Chondrocyte (in vitro differentiated cells): ENCODE measurements around the gene SPRING1. TPM values are rescaled to one million over a fixed set of nuclear protein-coding genes. Genes with fewer than 3 reads are reported as not detected.
A peak's percentile ranks its signal among the peaks of the same experiment; 100 is the strongest.

Experiments used
- DNase-seq: peaks from one replicate; pipeline ENCODE4 v3.0.0; 2021; ENCODE audit warnings: mixed read lengths, low spot score
- H3K27ac Mint-ChIP-seq: one replicate; pipeline ENCODE4 v1.8.0; 2021; ENCODE audit warnings: mild to moderate bottlenecking, moderate library complexity, mixed read lengths; ENCODE audit not compliant: unreplicated experiment
- H3K27me3 Mint-ChIP-seq: 2 replicates; pipeline ENCODE4 v1.8.0; 2021; ENCODE audit warnings: low read depth, mixed read lengths
- H3K36me3 Mint-ChIP-seq: 2 replicates; pipeline ENCODE4 v1.8.0; 2021; ENCODE audit warnings: low read depth, mixed read lengths
- H3K4me1 Mint-ChIP-seq: 2 replicates; pipeline ENCODE4 v1.8.0; 2021; ENCODE audit warnings: low read depth, mild to moderate bottlenecking, mixed read lengths
- H3K4me3 Mint-ChIP-seq: one replicate; pipeline ENCODE4 v1.8.0; 2021; ENCODE audit warnings: mild to moderate bottlenecking, moderate library complexity, mixed read lengths; ENCODE audit not compliant: unreplicated experiment
- H3K9me3 Mint-ChIP-seq: 2 replicates; pipeline ENCODE4 v1.8.0; 2021; ENCODE audit warnings: low read depth, mixed read lengths
- CTCF ChIP-seq: fragments of 200-600 bp; sonication (generic); IDR thresholded peaks from 2 replicates; pipeline ENCODE4 v1.5.0; 2021; ENCODE audit warnings: antibody characterized with exemption, mild to moderate bottlenecking, moderate library complexity
- total RNA-seq: library from RNA; stranded (reverse); gene quantifications from 3 replicates; pipeline ENCODE4 v1.2.1, GENCODE V29; 2021

SPRING1 gene
- total RNA-seq, 1 donor from 2014 or later: 37.3 TPM

- H3K27me3 Mint-ChIP-seq: no peaks in the 10 kb centered on the region
- no peaks in the 10 kb centered on the region for H3K9me3 Mint-ChIP-seq
- H3K4me1 Mint-ChIP-seq: peaks cover 40% of the 10 kb centered on the region
- peaks cover 23% of the 10 kb centered on the region for H3K36me3 Mint-ChIP-seq
- peak overlapping the region; percentile 82 for H3K27ac Mint-ChIP-seq
- H3K4me3 Mint-ChIP-seq: no peak overlapping the region
- DNase-seq: no peak
- no peak for TF ChIP-seq CTCF
Measured at GRCh38 chr12:116718655-116719454, 19.0 kb downstream of the SPRING1 start.

GRCh38 chr12:116717466-116718437 is 20.1 kb downstream of the SPRING1 start:
- Mint-ChIP-seq H3K27me3 (no peaks in the 10 kb centered on the region), H3K4me1 (peaks cover 43% of the 10 kb centered on the region), H3K4me3 (peak overlapping the region; percentile 57), H3K27ac (peak overlapping the region; percentile 82), H3K9me3 (no peaks in the 10 kb centered on the region), H3K36me3 (peaks cover 20% of the 10 kb centered on the region)
- no peak for DNase-seq
- TF ChIP-seq CTCF: peak; percentile 23

- H3K4me1 Mint-ChIP-seq: peaks cover 39% of the 10 kb centered on the region
- no peak for TF ChIP-seq CTCF
- no peak for DNase-seq
- H3K9me3 Mint-ChIP-seq: no peaks in the 10 kb centered on the region
- H3K27ac Mint-ChIP-seq: no peak overlapping the region
- peaks cover 8% of the 10 kb centered on the region for H3K36me3 Mint-ChIP-seq
- H3K4me3 Mint-ChIP-seq: no peak overlapping the region
- peaks cover 13% of the 10 kb centered on the region for H3K27me3 Mint-ChIP-seq
Measured at GRCh38 chr12:116714175-116714574, 23.7 kb downstream of the SPRING1 start.

DNA sequence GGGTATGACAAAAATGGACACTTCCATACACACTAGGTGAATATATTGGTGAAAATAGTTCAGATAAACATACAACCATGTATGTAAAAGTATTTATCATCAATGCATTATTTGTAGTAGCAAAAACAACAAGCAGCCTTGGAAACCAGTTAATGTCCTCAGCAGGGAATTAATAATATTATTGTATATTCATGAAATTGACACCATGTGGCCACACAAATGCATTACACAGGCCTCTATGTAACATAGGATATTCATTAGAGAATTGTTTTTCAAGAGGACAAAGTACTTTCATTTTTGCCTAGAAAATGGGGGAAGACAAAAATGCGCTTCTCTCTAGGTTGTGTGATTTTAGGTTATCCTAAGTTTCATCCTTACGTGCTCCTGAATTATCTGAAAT is 24.3 kb downstream of the SPRING1 start:
- peak; percentile 48 for TF ChIP-seq CTCF
- Mint-ChIP-seq H3K4me1 (peaks cover 39% of the 10 kb centered on the region), H3K27ac (no peak overlapping the region), H3K27me3 (peaks cover 16% of the 10 kb centered on the region), H3K4me3 (no peak overlapping the region), H3K9me3 (no peaks in the 10 kb centered on the region), H3K36me3 (peaks cover 8% of the 10 kb centered on the region)
- no peak for DNase-seq
